Stimulated activated CD4-positive, alpha-beta T cell treated with anti-CD3 and anti-CD28 coated beads, TNF-alpha, amount 100 ng/mL, for 4 hours (primary cell): Measurements from ENCODE around the gene GCG.

Experiments used
- DNase-seq, 3 experiments: peaks; one replicate each; pipeline ENCODE4 v3.0.0-alpha.2; 2020; ENCODE audit warnings: low read depth in 3 of 3

Gene GCG

GRCh38 chr2:162149940-162150339, 2.1 kb downstream of the GCG start:
- no peak for DNase-seq

- no peak for DNase-seq
Observed at GRCh38 chr2:162149466-162149865, 2.6 kb downstream of the GCG start.

GRCh38 chr2:162148956-162149355, 3.1 kb downstream of the GCG start:
- DNase-seq, result no peak

GRCh38 chr2:162143969-162144368, 8.1 kb downstream of the GCG start:
- no peak for DNase-seq

- no peak for DNase-seq
Observed at GRCh38 chr2:162138310-162138709, 13.7 kb downstream of the GCG start.

GRCh38 chr2:162127422-162127821, 24.6 kb downstream of the GCG start:
- DNase-seq, result no peak

- DNase-seq, result no peak
Observed at GRCh38 chr2:162126527-162126926, 25.5 kb downstream of the GCG start.

- DNase-seq, result no peak
Observed at GRCh38 chr2:162126111-162126519, 25.9 kb downstream of the GCG start.

GRCh38 chr2:162125138-162125537, 26.9 kb downstream of the GCG start:
- DNase-seq, result no peak

- no peak for DNase-seq
Observed at GRCh38 chr2:162123806-162124758, 28.0 kb downstream of the GCG start.

GRCh38 chr2:162118166-162119031, 33.6 kb downstream of the GCG start:
- DNase-seq, result no peak

GRCh38 chr2:162116352-162116751, 35.7 kb downstream of the GCG start:
- no peak for DNase-seq

- no peak for DNase-seq
Observed at GRCh38 chr2:162115076-162115475, 37.0 kb downstream of the GCG start.

GRCh38 chr2:162114271-162114670, 37.8 kb downstream of the GCG start:
- no peak for DNase-seq

- DNase-seq, result no peak
Observed at GRCh38 chr2:162113776-162114168, 38.3 kb downstream of the GCG start.

- DNase-seq, result no peak
Observed at GRCh38 chr2:162113088-162113775, 38.8 kb downstream of the GCG start.

GRCh38 chr2:162111958-162112850, 39.8 kb downstream of the GCG start:
- no peak for DNase-seq

- DNase-seq, result no peak
Observed at GRCh38 chr2:162107361-162107901, 44.6 kb downstream of the GCG start.

GRCh38 chr2:162106746-162107145, 45.3 kb downstream of the GCG start:
- no peak for DNase-seq

- DNase-seq, result no peak
Observed at GRCh38 chr2:162106146-162106551, 45.9 kb downstream of the GCG start.
